WTC11 (cell line): ENCODE measurements around the gene SERPINF2.

Experiments used
- CREB1 ChIP-seq: sonication (generic); formaldehyde crosslinking; IDR thresholded peaks from 2 replicates; pipeline ENCODE4 v1.8.0; 2023; ENCODE audit warnings: mild to moderate bottlenecking, missing genetic modification reagents
- CTCF ChIP-seq: fragments of 200-600 bp; IDR thresholded peaks from 2 replicates; pipeline ENCODE4 v1.8.0; 2022; ENCODE audit warnings: antibody characterized with exemption
- FOXP1 ChIP-seq: sonication (generic); formaldehyde crosslinking; IDR thresholded peaks from 2 replicates; pipeline ENCODE4 v1.8.0; 2022; ENCODE audit warnings: missing genetic modification reagents, mild to moderate bottlenecking, moderate library complexity, borderline replicate concordance
- MAX ChIP-seq: sonication (generic); formaldehyde crosslinking; IDR thresholded peaks from 2 replicates; pipeline ENCODE4 v1.8.0; 2022; ENCODE audit warnings: mild to moderate bottlenecking, missing genetic modification reagents
- TP53 ChIP-seq: sonication (generic); formaldehyde crosslinking; IDR thresholded peaks from 2 replicates; pipeline ENCODE4 v1.8.1; 2023; ENCODE audit warnings: mild to moderate bottlenecking, missing genetic modification reagents
- ZNF121 ChIP-seq: sonication (generic); formaldehyde crosslinking; IDR thresholded peaks from 2 replicates; pipeline ENCODE4 v1.8.0; 2023; ENCODE audit warnings: missing genetic modification reagents

- no peak for TF ChIP-seq FOXP1 (CRISPR knock-in tag)
- no peak for TF ChIP-seq TP53 (CRISPR knock-in tag)
- TF ChIP-seq CTCF, result no peak
- no peak for TF ChIP-seq ZNF121 (CRISPR knock-in tag)
- TF ChIP-seq CREB1, result no peak
- no peak for TF ChIP-seq MAX
Measured at GRCh38 chr17:1732833-1733321, 9.8 kb upstream of the SERPINF2 start.
